Activated naive CD8-positive, alpha-beta T cell treated with anti-CD3 and anti-CD28 coated beads, Interleukin-2, amount 50 U/mL, for 24 hours (primary cell): Measurements from ENCODE around the gene KCNC1.

Experiments used
- ATAC-seq: fragments of 150-1000 bp; cut with Tn5 transposase; one replicate; pipeline ENCODE4 v1.10.0; 2021
- DNase-seq: peaks from one replicate; pipeline ENCODE4 v3.0.0; 2021
- H3K27ac Mint-ChIP-seq: one replicate; pipeline ENCODE4 v1.8.0; 2021; ENCODE audit warnings: mild to moderate bottlenecking, mixed read lengths
- H3K27me3 Mint-ChIP-seq: one replicate; pipeline ENCODE4 v1.8.0; 2021; ENCODE audit warnings: mixed read lengths
- H3K36me3 Mint-ChIP-seq: one replicate; pipeline ENCODE4 v1.8.0; 2021; ENCODE audit warnings: low read depth, mixed read lengths
- H3K4me1 Mint-ChIP-seq: one replicate; pipeline ENCODE4 v1.8.0; 2021; ENCODE audit warnings: mixed read lengths
- H3K4me3 Mint-ChIP-seq: one replicate; pipeline ENCODE4 v1.8.0; 2021; ENCODE audit warnings: mild to moderate bottlenecking, moderate library complexity, mixed read lengths
- H3K9me3 Mint-ChIP-seq: one replicate; pipeline ENCODE4 v1.8.0; 2021; ENCODE audit warnings: mixed read lengths

Gene KCNC1

DNA sequence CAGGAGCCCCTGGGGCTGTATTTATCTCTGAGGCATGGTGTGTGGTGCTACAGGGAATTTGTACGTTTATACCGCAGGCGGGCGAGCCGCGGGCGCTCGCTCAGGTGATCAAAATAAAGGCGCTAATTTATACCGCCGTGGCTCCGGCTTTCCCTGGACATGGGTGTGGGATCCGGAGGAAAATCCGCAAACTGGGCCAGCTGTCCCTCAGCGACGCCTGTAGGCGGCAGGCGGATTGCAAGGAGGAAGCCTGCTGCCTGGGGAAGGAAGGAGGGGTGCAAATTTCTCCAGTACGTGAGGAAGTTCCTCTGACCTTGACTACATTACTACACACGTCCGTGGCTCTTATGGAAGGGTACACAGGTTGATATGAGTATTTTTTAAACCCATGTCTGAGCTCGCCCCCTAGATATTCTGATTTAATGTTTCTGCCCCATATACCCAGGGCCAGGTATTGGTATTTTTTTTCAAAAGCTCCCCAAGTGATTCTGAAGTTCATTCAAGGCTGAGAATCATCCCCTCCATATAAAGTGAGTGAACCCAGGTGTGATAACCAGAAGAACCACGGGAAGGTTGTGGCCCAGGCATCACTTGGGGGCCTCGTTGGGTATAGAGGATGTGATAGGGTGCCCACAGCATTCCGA is 12.5 kb upstream of the KCNC1 start:
- DNase-seq = no peak
- peaks cover 44% of the 10 kb centered on the region for H3K27me3 Mint-ChIP-seq
- H3K4me1 Mint-ChIP-seq = no peaks in the 10 kb centered on the region
- no peaks in the 10 kb centered on the region for H3K36me3 Mint-ChIP-seq
- no peak for ATAC-seq
- H3K9me3 Mint-ChIP-seq = no peaks in the 10 kb centered on the region
- no peak overlapping the region for H3K4me3 Mint-ChIP-seq
- H3K27ac Mint-ChIP-seq = no peak overlapping the region

DNA sequence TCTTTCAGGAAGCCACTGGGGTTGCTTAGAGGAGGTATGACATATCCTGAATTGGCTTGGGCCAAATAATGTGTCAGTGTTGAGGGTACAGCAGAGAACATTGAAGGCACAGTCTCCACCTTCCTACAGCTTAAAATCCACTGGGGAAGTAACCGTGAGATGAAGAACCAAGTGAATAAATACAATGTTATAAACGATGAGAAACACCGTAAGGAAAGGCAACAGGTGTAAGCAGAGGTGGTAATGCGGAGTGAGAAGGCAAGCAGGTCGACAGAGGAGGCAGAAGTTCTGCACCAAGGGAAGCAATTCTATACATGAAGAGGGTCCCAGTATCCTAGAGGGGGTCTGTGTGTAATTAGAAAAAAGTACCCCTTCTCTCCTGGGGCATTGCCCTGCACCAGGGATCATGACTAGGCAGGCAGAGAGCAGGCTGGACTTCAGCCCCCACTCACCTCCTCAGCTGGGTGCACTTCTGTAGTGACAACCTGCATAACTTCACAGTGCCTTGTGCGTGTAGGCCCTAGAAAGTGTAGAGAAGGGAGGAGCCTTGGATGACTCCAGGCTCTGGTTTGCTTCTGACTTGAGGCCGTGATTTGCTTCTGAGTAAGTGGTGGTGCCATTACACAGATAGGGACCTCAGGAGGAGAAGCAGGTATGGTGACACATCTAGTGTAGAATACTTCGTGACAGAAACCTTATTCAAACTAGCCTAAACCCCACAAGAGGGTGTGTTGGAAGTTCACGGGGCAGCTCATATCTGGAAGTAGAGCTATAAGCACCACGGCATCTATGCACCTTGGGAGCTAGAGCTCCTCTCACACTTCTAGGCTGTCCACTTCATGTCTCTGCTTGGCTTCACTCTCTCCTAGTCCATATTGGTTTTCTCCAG is 10.3 kb upstream of the KCNC1 start:
- Mint-ChIP-seq H3K27ac (no peak overlapping the region), H3K36me3 (no peaks in the 10 kb centered on the region), H3K9me3 (no peaks in the 10 kb centered on the region), H3K4me3 (no peak overlapping the region), H3K27me3 (peaks cover 48% of the 10 kb centered on the region), H3K4me1 (no peaks in the 10 kb centered on the region)
- DNase-seq (no peak), ATAC-seq (no peak)

DNA sequence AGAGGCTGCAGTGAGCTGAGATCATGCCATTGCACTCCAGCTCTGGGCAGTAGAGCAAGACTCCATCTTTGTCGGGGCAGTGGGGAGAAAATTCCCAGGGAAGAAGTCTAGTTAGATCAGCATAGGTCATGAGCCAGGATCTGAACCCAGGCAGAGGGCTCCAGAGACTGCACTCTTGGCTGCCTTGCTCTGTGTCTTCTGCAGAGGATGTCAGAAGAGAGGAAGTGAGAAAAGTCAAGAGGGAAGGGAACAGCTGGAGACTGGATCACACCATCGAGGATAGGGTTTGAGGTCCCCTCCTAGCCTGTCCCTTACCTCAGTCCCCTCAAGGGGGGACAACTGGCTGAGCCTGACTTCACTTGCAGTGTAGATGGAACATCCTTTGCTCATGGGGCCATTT is 9.4 kb upstream of the KCNC1 start:
- DNase-seq = no peak
- H3K36me3 Mint-ChIP-seq = no peaks in the 10 kb centered on the region
- no peaks in the 10 kb centered on the region for H3K9me3 Mint-ChIP-seq
- H3K27ac Mint-ChIP-seq = no peak overlapping the region
- H3K27me3 Mint-ChIP-seq = peaks cover 53% of the 10 kb centered on the region
- ATAC-seq = no peak
- no peak overlapping the region for H3K4me3 Mint-ChIP-seq
- no peaks in the 10 kb centered on the region for H3K4me1 Mint-ChIP-seq

DNA sequence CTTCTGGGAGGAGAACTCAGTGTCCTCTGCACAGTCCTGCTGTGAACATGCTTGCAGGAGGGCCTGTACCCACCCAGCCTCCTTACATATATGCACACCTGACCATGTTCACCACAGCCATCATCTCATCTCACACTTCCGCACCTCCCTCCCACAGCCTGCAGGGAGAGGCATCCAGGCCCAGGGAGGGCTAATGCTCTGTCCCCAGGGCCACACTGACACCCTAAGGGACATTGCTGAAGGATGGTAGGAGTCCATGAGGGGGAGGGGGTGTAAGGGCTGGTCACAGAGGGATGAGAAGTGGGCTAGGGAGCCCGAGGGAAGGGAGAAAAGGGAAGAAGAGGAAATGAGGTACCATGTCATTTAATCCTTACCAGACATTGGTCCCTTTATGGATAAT is 4.4 kb upstream of the KCNC1 start:
- H3K27me3 Mint-ChIP-seq = peaks cover 56% of the 10 kb centered on the region

DNA sequence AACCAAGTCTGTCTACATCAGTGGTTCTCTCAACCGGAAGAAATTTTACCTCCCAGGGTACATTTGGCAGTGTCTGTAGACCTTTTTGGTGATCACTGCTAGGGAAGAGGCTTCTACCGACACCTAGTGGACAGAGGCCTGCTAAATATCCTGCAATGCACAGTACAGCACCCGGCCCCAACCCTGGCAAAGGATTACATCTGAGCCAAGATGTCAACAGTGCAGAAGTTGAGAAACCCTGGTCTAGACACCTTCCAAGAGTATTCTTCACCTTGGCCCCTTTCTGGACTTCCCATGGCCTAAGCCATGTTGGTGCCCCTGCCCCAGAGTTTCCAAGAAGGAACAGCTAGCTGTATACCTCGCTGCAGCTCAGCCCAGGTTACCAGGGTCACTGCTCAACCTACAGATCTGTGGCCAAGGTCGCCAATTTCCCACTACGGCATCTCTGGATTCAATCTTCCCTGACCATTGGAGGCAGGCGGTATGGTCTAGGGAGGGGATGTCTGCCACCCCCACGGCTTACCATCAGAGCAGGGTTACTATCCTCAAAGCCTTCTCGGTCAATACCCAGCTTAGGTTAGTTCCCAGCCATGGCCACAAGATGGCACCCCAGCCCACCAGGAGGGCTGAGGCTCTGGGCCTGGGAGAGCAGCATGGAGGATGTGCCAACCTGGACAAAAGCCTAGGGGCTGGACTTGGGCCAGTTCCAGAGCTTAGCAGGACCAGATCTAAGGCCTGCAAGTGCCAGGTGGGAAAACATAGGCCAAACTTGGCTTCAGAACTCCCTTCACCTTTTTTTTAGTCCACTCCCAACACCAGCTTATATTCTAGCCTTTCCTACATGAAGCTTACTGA is 3.7 kb upstream of the KCNC1 start:
- Mint-ChIP-seq H3K9me3 (no peaks in the 10 kb centered on the region), H3K36me3 (no peaks in the 10 kb centered on the region), H3K4me1 (peaks cover 4% of the 10 kb centered on the region), H3K27ac (no peak overlapping the region), H3K27me3 (peaks cover 56% of the 10 kb centered on the region), H3K4me3 (no peak overlapping the region)
- DNase-seq (peak; percentile 75), ATAC-seq (peak; percentile 72)

More for the DNA sequence above, 4.4 kb upstream of the KCNC1 start:
- peaks cover 4% of the 10 kb centered on the region for H3K4me1 Mint-ChIP-seq
- DNase-seq (no peak), ATAC-seq (no peak)
- no peaks in the 10 kb centered on the region for H3K9me3 Mint-ChIP-seq
- H3K36me3 Mint-ChIP-seq = no peaks in the 10 kb centered on the region
- H3K4me3 Mint-ChIP-seq = no peak overlapping the region
- no peak overlapping the region for H3K27ac Mint-ChIP-seq

DNA sequence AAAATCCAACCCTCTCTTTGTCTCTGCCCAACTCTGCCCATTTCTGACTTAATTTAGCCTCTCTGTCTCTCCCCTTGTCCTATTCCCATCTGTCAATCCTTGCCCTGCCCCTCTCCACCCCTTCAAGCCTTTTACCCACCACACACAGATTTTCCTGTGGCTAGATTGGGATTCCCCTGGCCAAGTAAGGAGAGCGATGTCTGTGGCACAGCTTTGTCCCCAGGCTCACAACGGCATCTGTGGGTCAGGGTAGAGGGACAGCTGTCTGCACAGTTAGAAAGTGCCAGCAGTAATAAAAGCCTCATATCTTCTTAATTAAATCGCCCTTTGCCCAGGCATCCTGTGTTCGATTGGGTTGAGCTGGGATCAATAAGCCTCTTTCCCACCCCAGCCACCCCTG is 1.3 kb upstream of the KCNC1 start:
- H3K9me3 Mint-ChIP-seq = no peaks in the 10 kb centered on the region
- H3K36me3 Mint-ChIP-seq = peaks cover 2% of the 10 kb centered on the region
- no peak for ATAC-seq
- peaks cover 68% of the 10 kb centered on the region for H3K27me3 Mint-ChIP-seq
- H3K4me1 Mint-ChIP-seq = peaks cover 4% of the 10 kb centered on the region
- DNase-seq = no peak
- H3K27ac Mint-ChIP-seq = no peak overlapping the region
- H3K4me3 Mint-ChIP-seq = no peak overlapping the region

DNA sequence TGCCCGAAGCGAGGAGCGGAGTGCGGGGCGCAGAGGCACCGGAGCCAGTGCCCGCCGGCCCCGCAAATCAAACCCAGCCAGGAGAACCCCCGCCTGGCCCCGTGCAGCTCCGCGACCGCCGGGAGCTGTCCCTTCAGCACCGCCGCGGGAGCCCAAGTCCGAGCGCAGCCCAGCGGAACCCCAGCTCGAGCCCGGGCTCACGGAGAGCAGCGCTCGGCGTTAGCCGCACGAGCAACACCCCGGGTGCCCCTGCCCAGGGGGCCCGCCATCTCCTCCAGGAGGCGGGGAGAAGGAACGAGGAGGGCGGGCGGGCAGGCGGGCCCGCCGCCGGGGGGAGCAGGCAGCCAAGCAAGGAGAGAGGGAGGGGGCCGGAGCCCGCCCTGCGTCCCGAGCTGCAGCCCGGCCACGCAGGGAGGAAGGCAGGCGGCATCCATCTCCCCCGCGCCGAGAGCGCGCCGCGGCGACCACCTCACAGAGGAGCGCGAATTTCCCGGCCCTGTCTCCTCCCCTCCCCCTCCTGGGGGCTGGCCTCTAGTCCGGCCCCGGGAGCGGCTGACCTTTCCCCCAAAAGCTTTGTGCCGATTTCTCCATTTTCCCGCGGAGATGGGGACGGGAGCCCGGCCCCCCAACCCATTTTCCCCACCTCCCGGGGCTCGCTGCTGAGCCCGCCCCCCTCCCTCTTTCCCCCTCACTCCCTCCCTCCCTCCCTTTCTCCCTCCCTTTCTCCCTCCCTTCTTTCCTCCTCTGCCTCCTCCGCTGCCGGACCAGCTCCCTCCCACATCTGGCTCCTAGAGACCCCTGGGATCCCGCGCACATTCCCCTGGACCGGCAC is 621 bp downstream of the KCNC1 start:
- Mint-ChIP-seq H3K27me3 (peaks cover 56% of the 10 kb centered on the region), H3K36me3 (peaks cover 2% of the 10 kb centered on the region), H3K4me1 (peaks cover 4% of the 10 kb centered on the region), H3K9me3 (no peaks in the 10 kb centered on the region), H3K27ac (no peak overlapping the region), H3K4me3 (no peak overlapping the region)
- ATAC-seq = peak; percentile 38
- peak; percentile 52 for DNase-seq

DNA sequence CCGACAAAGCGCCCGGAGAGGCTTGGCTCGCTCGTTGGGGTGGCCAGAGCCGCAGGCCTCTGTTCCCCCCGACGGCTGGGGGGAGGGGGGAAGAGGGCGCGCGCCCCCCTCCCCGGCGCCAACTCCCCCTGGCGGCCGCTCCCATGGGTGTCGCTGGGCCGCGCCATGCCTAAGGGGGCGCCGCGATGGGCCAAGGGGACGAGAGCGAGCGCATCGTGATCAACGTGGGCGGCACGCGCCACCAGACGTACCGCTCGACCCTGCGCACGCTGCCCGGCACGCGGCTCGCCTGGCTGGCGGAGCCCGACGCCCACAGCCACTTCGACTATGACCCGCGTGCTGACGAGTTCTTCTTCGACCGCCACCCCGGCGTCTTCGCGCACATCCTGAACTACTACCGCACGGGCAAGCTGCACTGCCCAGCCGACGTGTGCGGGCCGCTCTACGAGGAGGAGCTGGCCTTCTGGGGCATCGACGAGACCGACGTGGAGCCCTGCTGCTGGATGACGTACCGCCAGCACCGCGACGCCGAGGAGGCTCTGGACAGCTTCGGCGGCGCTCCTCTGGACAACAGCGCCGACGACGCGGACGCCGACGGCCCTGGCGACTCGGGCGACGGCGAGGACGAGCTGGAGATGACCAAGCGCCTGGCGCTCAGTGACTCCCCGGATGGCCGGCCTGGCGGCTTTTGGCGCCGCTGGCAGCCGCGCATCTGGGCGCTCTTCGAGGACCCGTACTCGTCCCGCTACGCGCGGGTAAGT is 1.4 kb downstream of the KCNC1 start:
- Mint-ChIP-seq H3K36me3 (peaks cover 2% of the 10 kb centered on the region), H3K4me3 (no peak overlapping the region), H3K27me3 (peaks cover 50% of the 10 kb centered on the region), H3K27ac (no peak overlapping the region), H3K9me3 (no peaks in the 10 kb centered on the region), H3K4me1 (peaks cover 4% of the 10 kb centered on the region)
- no peak for ATAC-seq
- DNase-seq = no peak

DNA sequence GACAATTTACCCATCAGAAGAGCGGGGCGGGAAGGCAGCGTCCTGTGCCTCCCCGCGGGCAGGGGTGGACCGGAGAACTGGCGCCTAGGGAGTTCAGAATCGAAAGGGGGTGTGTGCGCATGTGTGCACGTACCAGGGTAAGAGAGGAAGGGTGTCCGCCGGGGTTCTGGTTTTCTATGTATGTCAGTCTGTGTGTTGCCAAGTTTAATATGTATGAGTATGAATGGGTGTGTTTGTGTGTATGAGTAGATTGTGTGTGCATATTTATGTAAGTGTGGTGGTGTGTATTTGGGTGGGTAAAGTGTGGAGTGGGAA is 2.0 kb downstream of the KCNC1 start:
- H3K4me1 Mint-ChIP-seq = peaks cover 4% of the 10 kb centered on the region
- ATAC-seq = no peak
- no peak overlapping the region for H3K27ac Mint-ChIP-seq
- H3K36me3 Mint-ChIP-seq = peaks cover 2% of the 10 kb centered on the region
- DNase-seq = no peak
- no peak overlapping the region for H3K4me3 Mint-ChIP-seq
- no peaks in the 10 kb centered on the region for H3K9me3 Mint-ChIP-seq
- peaks cover 52% of the 10 kb centered on the region for H3K27me3 Mint-ChIP-seq

DNA sequence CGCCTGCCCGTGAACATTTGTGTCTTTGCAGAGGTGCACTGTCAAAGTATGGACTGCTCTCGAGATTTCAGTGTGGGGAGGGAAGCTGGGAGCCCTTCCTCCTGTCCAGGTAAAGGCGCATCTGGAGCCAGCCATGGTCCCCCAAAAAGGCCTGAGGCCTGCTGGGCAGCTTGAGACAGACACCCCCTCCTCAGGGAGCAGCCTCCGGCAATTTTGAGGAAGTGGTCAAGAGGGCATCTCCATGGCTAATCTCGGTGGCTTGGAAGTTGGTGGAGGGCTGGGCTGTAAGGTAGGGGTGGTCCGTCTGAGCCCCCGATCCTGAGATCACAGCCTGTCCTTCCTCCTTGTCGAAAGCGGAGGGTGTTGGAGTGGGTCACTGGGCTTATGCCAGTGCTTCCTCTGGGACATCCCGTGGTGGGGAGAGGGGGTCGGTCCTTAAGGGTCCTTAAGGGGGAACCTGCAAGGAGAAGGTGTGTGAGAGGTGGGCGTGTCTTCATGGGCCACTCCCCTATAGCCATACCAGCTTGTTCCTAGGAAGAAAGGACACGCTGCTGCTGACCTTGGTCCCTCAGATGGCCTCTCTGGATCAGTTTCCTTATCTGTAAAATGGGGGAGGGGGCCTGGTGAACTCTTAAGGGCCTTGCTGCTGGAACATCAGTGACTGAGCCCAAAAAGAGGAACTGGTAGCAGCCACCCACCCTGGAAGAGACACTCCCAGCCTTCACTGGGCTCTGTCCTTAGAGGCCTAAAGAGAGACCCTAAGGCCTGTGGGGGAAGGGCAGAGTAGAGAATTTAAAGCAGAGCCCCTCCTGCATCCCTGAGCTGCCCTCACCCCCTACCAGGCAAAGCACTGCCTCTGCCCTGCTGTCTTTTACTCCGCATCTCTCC is 2.6 kb downstream of the KCNC1 start:
- H3K9me3 Mint-ChIP-seq = no peaks in the 10 kb centered on the region
- ATAC-seq = no peak
- no peak overlapping the region for H3K4me3 Mint-ChIP-seq
- no peak for DNase-seq
- peaks cover 49% of the 10 kb centered on the region for H3K27me3 Mint-ChIP-seq
- H3K4me1 Mint-ChIP-seq = peaks cover 4% of the 10 kb centered on the region
- no peak overlapping the region for H3K27ac Mint-ChIP-seq
- peaks cover 2% of the 10 kb centered on the region for H3K36me3 Mint-ChIP-seq

DNA sequence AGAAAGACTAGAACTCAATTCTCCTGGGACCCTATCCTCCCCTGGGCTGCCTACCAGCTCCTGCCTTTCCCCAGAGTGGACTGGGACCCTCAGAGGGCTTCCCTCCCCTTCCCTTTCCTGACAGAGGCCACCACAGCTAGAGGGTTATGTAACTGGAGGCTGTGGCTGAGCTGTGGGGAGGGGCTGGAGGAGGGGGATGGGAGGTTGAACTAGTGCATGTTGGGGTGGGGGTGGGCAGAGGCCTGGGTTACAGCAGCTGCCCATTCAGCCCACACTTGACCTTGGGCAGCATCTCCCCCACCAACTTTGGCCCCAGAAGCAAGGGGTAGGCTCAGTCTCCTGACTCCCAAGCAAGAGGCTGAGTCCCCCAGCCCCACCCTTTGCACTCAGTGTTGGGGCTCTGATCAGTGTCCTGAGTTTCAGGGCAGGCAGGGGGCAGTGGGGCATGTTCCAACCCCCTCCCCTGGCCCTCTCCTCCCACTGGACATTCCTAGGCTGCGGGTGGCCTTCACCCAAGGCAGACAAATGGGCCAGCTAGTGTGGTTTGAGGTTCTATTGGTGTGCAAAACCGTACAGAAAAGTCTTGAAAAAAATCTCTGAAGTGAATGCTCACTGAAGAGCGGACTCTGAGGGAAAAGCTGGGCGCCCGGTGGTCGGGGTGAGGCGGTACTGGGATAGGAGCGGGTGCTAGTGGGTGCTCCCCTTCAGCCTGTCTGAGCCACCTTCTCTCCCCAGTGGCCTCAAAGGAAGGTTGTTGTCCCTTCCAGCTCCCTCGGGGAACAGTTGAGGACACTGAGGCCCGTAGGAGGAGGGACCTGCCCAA is 3.8 kb downstream of the KCNC1 start:
- no peak for ATAC-seq

DNA sequence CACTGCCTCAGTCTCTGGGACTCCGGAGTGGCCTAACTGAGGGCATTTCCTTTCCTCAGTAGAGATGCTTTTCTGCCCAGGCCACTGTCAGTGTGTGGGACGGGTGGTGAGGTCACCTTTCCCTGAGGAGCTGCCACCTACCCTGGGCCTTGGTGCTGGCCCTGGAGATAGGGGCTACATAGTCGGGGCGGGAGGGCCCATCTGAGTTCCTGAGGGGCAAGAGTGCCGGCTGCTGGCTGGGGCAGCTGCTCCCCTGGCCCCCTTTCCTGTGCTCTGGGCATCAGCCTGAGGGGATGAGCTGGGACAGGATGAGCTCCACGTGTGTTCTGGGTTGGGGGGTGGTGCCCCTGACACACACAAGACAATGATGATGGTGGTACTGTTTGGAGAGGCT is 5.4 kb downstream of the KCNC1 start:
- Mint-ChIP-seq H3K27ac (no peak overlapping the region), H3K4me1 (no peaks in the 10 kb centered on the region), H3K27me3 (peaks cover 28% of the 10 kb centered on the region), H3K4me3 (no peak overlapping the region), H3K9me3 (no peaks in the 10 kb centered on the region), H3K36me3 (peaks cover 2% of the 10 kb centered on the region)
- DNase-seq (no peak), ATAC-seq (no peak)

More for the DNA sequence above, 3.8 kb downstream of the KCNC1 start:
- H3K27me3 Mint-ChIP-seq = peaks cover 38% of the 10 kb centered on the region
- no peak overlapping the region for H3K4me3 Mint-ChIP-seq
- no peaks in the 10 kb centered on the region for H3K9me3 Mint-ChIP-seq
- H3K27ac Mint-ChIP-seq = no peak overlapping the region
- peaks cover 4% of the 10 kb centered on the region for H3K4me1 Mint-ChIP-seq
- DNase-seq = no peak
- peaks cover 2% of the 10 kb centered on the region for H3K36me3 Mint-ChIP-seq
